GM19240 (cell line): ENCODE measurements around the gene STEAP2.

Experiments used
- DNase-seq: peaks from one replicate; pipeline ENCODE4 v3.0.0; 2011; ENCODE audit warnings: low spot score; ENCODE audit not compliant: insufficient read length

Gene STEAP2

DNA sequence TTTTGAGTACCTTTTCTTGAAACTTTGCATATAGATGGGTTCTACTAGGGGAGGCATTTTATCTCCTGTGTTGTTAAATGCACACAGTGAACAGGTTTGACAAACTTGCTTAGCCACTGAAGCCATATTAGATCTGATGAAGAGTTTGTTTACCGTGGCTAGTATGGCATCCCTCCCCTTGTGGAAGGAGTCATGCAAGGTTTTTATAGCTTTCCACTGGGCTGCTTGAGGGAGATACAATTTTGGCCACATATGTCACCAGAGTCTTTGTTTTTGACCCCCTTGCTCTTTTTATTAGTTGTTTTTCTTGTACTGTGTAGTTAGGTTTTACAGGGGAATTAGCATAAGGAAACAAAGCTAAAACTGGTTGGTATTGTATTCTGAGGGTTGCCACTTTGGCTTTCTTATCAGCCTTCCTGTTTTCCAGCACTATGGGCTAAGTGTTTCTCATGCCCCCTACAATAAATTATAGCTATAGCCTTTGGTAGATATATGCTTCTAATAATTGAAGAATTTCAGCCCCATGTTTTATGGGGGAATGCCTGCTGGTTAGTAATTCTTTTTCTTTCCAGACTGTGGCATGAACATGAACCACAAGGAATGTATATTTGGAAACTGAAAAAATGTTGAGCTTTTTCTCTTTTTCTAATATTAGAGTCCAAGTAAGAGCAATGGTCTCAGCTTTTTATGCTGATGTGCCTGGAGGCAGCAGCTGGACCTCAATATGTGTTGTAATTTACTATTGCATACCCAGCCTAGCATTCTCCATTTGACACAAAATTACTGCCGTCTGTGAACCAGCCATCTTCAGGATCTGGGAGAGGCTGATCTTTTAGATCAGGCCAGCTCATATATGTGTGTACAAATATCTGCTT is 18.4 kb upstream of the STEAP2 start:
- DNase-seq: no peak

DNA sequence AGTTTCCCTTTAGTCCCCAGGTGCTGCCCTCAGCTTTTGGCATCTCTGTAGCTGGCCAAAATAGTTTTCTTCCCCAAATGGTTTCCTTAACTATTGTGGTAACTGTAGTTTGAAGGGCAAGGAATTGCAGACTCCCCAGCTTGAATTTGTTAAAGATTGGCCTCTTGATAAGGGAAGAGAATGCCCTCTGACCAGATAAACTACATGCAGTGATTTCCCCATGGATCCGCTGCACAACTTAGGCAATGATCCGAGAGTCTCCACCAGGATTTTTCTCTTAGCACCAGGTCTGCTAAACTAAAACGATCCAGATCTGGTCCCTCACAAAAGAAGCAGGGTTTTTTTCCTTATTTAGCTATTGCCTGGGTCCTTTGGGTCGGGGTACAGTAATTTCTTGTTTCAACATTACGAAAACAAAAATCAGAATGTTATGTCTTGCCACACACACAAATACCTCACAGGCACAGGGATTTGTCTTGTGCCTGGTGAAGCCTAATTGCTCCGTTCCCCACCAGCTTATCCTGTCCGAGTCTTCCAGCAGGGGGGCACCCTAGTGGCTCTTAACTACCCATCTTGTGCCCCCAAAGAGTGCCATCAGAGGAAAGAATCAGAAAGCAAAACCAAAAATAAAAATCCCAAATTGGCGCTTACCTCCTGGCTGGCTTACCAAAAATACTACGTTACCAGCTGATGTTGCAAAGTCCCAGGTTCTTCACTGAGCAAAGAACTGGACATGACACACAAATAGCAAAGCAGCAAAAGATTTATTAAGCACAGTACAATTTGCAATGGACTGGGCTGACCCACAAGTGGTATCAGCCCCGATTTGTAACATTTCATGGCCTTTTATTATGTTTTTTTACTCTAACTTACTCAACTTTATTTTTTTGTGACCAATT is 16.4 kb upstream of the STEAP2 start:
- no peak for DNase-seq

DNA sequence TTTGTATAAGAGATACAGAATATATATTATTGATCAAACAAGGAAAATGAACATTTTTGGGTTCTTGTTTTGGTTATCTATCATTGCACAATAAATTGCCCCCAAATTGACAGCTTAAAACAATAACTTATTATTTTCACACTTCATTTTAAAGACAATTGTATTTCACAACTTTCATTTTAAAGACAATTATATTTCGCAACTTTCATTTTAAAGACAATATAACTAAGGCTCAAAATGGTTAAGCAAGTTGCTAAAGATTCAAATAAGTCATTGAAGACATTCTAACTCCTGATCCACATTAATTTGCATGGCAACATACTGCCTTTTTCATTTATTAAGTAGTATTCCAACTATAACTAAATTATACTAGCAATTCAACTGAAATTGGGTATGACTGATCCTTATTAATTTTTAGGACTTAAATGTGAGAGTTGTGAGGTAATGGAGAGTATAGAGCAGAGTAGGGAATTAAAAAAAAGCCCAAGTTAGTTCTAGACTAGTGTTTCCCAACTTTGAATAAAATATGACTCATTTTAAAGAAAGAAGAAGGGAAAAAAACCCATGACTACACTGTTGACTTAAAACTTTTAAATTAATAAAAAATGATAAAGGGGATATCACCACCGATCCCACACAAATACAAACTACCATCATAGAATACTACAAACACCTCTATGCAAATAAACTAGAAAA is 9.9 kb upstream of the STEAP2 start:
- DNase-seq: no peak

DNA sequence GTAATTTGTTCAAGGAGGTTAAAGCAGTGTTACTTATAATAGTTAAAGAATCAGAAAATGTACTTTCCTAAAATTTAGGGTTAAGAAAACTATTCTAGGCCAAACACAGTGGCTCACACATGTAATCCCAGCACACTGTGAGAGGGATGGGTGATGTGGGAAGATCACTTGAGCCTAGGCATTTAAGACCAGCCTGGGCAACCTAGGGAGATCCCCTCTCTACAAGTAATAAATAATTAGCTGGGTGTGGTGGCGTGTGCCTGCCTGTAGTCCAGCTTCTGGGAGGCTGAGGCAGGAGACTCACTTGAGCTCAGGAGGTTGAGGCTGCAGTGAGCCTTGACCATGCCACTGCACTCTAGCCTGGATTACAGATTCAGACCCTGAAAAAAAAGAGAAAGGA is 3.6 kb upstream of the STEAP2 start:
- no peak for DNase-seq

DNA sequence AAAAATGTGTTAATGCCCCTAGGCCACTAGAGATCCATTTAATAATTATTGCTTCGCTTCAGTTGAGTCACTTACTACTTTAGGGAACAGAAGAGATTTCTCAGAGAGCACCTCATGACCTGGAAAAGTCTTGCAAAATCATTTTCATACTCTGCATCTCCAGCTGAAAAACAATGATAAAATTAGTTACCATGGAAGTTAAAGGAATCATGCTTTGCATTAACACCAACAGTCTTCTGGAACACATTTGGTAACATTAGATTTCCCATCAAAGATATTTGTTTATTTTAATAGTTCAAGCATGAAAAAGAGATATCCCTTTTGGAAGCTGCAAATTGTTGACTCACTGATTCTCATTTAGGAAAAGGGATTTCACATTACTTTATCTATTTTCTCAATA is 1.8 kb upstream of the STEAP2 start:
- DNase-seq: no peak

DNA sequence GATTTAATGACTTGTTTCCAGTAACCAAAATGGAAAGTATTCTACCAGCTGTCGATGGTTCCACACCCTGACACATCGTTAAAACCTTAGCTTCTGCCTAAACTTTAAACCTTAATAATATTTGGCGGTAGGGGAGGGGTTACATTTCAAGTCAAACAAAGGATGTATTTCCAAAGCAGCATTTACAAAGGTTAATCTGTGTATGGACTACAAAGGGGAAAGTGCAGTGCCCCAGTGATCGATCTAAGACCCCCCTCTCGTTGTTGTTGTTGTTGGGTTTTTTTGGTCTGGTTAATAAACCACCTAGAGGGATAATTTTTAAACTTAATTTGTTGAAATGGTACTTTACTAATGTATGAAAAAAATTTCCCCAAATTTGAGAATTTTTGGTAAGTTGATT is 1.1 kb upstream of the STEAP2 start:
- DNase-seq: no peak

DNA sequence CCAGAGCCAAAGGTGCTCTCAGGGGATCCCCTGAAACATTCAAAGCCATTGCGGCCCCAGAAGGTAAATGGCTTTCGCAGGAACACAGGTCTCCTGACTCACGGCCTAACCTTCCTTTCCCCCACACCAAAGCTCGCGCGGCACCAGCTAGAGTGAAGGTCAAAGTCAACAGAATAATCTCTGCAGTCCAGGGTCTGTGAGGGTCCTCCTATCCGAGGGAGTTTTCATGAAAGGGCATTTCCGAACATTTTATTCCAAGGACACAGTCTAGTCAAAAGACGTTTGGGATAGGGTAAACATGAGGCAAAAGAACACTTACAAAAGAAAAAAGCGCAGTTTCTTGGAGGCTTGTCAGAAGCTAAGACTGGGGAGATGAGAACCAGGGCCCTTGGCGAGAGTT is 559 bp upstream of the STEAP2 start:
- no peak for DNase-seq

DNA sequence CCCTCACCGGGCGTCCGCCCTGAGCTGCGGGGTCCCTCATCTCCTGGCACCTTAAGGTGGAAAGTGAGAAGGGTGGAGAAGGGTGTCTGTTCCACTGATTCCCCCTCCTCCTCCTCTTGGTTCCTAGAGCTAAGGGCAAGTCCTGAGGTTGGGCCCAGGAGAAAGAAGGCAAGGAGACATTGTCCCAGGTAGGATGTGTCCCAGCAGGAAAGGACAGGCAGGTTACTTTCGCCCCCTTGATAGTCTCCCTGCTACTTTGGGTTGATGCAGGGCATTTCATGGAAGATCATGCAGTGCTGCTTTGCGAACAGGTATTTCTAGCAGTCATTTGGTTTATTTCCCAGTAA is 582 bp downstream of the STEAP2 start:
- DNase-seq: no peak

DNA sequence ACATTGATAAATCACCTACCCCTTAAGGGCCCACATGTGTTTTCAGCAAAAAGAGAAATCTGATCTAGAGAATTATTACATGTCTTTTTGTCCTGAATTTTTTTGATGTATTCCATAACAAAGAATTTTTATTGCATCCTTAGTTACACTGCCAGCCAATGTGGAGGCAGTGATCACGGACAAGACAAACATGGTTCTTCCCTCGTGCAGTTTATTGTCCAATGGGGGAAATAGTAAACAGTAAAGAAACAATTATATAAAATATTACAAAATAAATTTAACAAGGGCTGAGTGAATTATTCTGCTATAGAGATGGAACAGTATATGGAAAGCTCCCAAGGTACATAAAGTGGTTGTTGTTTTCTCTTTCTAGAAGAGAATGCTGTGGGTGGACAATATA is 2.0 kb downstream of the STEAP2 start:
- DNase-seq: no peak

DNA sequence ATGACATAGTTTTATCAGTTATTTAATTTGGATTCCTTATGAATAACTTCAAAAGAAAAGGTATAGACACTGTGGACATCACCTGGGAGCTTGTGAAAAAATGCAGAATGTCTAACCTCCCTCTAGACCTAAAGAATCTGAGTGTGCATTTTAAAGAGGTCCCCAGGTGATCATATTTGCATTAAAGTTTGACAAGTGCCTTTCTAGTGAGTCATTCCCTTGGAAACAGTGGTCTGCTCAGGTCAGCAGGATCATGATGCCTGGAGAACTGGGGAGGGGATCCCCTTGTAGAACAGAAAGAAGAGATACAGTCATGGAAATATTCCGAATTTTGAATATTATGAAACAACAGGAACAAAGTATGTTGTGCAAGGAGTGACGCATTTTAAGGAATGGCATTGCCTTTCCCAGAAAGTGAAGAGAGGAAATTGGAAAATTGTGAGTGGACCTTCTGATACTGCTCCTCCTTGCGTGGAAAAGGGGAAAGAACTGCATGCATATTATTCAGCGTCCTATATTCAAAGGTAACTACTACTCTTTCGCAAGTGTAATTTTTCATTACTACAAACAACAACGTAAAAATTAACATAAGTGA is 4.6 kb downstream of the STEAP2 start:
- DNase-seq: no peak

DNA sequence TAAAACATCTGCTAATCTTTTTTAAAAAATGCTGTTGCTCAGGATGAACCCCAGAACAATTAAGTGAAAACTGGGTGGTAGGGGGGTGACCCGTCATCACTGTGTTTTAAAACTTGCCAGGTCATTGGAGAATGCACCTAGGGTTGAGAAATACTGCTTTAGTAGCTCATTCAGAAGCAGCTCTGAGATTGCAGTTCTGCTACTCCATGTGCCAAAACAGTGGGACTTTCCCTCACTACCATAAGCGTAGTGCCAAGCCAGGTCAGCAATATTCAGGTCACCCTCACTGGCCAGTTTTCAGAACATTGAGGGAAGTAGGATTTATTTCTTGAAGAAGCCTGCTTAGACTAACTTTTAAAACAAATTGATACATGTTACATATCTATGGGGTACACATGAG is 5.2 kb downstream of the STEAP2 start:
- no peak for DNase-seq

DNA sequence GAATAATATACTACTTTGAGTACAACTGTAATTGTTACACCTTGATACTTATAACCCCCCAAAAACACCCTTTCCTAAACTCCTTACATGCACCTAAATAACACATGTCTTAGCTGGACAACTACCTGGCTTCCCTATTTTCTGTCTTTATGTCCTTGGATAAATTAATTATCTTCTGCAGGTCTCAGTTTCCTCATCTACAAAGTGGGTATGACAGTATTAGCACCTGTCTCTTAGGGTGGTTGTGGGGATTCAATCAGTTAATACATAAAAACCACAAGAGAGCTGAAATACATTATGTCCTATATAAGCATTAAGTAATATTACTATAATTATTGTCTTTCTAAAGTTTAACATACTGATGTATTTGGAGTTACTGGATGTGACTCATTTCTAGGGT is 10.8 kb downstream of the STEAP2 start:
- no peak for DNase-seq

DNA sequence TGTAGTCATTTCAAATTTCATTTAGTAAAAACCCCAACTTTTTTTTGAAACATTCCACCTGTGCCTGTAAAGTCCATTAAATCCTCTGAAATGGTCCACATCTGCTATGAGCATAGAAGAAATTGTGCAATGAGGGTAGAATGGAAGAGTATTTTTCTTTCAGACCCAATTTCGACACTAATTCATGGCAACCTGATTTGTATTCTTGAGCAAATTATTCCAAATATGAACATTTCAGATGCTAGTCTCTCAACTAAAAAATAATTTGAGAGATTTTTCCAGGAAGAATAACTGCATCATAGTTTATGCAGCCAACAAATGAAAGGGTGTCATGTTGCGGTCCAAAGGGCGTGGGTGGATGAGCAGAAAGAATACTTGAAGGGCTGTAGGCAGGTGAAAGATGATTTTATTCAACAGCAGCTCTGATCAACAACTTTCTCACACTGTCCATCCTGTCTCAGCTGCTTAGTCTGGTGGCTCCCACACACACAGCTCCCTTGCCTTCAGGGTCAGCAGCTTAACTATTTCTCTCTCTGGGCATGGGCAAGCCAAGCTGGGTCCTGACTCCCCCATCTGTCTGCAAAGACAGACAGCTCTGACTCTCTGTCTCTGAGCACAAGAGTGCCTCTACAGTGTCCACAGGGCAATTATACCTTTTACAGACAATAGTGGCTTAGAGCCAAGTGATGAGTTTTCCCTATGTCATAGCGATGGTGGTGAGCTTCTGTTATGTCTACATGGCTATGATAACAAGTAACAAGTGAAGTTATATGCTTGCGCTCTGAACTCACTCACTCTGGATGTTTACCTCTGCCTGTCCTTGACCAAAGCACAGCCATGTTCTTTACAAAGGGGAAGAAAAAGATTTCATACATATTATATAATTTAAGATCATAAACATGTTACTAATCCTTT is 11.5 kb downstream of the STEAP2 start:
- DNase-seq: no peak

DNA sequence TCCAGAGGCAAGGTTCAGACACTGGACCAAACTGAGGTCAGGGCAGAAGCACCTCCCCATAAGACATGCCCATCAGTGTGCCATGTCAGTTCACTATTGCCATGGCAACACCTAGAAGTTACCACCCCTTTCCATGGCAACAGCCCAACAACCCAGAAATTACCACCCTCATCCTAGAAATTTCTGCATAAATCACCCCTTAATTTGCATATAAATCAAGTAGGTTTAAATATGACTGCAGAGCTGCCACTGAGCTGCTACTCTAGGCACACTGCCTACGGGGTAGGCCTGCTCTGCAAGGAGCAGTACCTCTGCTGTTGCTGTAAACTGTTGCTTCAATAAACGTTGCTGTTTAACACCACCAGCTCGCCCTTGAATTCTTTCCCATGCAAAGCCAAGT is 12.7 kb downstream of the STEAP2 start:
- DNase-seq: no peak

DNA sequence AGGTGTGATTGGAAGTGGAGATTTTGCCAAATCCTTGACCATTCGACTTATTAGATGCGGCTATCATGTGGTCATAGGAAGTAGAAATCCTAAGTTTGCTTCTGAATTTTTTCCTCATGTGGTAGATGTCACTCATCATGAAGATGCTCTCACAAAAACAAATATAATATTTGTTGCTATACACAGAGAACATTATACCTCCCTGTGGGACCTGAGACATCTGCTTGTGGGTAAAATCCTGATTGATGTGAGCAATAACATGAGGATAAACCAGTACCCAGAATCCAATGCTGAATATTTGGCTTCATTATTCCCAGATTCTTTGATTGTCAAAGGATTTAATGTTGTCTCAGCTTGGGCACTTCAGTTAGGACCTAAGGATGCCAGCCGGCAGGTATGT is 13.6 kb downstream of the STEAP2 start:
- DNase-seq: no peak

DNA sequence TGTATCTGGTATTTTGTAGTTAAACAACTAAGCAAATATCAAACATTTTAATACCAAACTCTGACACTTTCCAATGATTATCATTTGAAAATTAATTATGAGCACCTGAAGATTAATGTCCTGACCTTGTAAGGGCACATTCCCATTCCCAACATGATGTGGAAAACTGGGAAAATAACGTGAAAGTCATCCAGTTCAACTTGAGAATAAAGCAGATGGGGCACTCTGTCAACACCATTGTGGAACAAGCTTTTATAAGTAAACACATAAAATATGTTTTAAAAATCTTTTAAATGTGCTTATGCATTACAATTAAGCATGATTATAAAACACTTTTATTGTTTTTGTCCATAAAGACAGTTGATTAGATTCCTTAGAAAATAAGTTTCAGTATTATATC is 14.1 kb downstream of the STEAP2 start:
- no peak for DNase-seq

DNA sequence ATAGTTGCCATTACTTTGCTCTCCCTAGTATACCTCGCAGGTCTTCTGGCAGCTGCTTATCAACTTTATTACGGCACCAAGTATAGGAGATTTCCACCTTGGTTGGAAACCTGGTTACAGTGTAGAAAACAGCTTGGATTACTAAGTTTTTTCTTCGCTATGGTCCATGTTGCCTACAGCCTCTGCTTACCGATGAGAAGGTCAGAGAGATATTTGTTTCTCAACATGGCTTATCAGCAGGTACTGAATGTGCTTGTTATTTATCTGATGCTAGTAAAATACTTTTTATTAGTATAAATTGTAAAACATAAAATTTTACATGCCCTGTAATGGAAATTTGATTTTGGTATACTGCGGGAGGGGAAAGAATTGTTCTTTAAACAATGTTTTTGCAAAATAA is 15.7 kb downstream of the STEAP2 start:
- DNase-seq: no peak

DNA sequence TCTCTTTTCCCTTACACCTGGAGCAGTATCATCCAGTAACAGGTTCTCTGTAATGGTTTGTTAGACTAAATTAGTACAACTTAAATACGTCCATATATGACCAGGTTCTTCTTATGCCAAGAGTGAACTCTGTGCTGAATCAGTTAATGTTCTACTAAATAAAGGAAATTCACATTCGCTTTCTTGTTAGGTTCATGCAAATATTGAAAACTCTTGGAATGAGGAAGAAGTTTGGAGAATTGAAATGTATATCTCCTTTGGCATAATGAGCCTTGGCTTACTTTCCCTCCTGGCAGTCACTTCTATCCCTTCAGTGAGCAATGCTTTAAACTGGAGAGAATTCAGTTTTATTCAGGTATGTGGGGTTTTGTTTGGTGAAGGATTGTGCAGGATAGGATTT is 18.1 kb downstream of the STEAP2 start:
- DNase-seq: no peak

DNA sequence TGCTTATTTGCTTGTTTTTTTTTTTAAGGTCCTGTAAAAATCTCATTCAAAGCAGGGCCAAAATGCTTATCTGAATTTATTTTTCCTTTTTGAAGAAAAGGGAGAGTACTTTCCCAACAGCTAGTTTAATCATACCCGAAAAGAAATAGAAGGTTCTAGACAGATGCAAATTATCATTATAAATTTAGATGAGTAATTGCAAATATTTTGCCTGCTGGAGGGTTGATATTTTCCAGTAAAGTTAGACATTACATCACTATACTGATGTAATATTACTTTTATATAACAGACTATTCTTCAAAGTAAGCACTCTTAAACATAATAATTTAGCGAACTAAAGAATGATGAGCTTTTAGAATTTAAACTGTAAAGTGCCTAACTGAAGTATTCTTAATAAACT is 19.3 kb downstream of the STEAP2 start:
- no peak for DNase-seq

DNA sequence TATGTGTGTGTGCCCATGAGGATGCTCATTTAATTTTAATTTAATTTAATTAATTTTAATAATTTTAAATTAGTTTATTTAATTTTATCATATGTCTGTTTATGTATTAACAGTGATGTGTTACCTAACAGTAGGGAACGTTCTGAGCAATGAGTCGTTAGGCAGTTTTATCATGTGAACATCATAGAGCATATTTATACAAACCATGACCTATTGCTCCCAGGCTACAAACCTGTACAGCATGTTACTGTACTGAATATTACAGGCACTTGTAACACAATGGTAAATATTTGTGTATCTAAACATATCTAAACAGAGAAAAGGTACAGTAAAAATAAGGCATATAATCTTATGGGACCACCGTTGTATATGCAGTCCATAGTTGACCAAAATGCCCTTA is 19.8 kb downstream of the STEAP2 start:
- no peak for DNase-seq

DNA sequence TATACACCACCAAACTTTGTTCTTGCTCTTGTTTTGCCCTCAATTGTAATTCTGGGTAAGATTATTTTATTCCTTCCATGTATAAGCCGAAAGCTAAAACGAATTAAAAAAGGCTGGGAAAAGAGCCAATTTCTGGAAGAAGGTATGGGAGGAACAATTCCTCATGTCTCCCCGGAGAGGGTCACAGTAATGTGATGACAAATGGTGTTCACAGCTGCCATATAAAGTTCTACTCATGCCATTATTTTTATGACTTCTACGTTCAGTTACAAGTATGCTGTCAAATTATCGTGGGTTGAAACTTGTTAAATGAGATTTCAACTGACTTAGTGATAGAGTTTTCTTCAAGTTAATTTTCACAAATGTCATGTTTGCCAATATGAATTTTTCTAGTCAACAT is 20.9 kb downstream of the STEAP2 start:
- no peak for DNase-seq
